Thymus (tissue), 11 donors: ENCODE results near the gene ICOS. TPM values are rescaled to one million over a fixed set of nuclear protein-coding genes. Genes with fewer than 3 reads are reported as not detected.

Source experiments
- DNase-seq, 9 donors: peaks; one replicate each; pipeline ENCODE4 v3.0.0-alpha.2; 2013; ENCODE audit warnings: low spot score in 9 of 9, low read depth in 6 of 9, missing footprints in 1 of 9
- H3K27ac ChIP-seq, 2 donors: one replicate each; pipeline ENCODE4 v1.5.1; 2013; ENCODE audit warnings: control low read depth in 1 of 2, low read depth in 1 of 2, low read length in 1 of 2, mild to moderate bottlenecking in 1 of 2, moderate library complexity in 1 of 2
- H3K27me3 ChIP-seq, 2 donors: one replicate each; pipeline ENCODE4 v1.5.1; 2013; ENCODE audit warnings: low read length in 1 of 2; ENCODE audit not compliant: control insufficient read depth in 2 of 2, insufficient read depth in 1 of 2
- H3K36me3 ChIP-seq, 2 donors: one replicate each; pipeline ENCODE4 v1.5.1; 2013; ENCODE audit warnings: low read length in 1 of 2, mild to moderate bottlenecking in 1 of 2, moderate library complexity in 1 of 2; ENCODE audit not compliant: control insufficient read depth in 2 of 2, insufficient read depth in 2 of 2
- H3K4me1 ChIP-seq, 2 donors: one replicate each; pipeline ENCODE4 v1.5.1; 2013; ENCODE audit warnings: low read length in 2 of 2; ENCODE audit not compliant: control insufficient read depth in 2 of 2, insufficient read depth in 2 of 2
- H3K4me3 ChIP-seq, 2 donors: one replicate each; pipeline ENCODE4 v1.5.1; 2013; ENCODE audit warnings: low read length in 2 of 2, control low read depth in 1 of 2, mild to moderate bottlenecking in 1 of 2
- H3K9me3 ChIP-seq, 2 donors: one replicate each; pipeline ENCODE4 v1.5.1; 2013; ENCODE audit warnings: low read length in 1 of 2, mild to moderate bottlenecking in 1 of 2; ENCODE audit not compliant: control insufficient read depth in 2 of 2, insufficient read depth in 1 of 2
- WGBS: extraction: QIAGEN DNeasy Blood & Tissue Kit; methylation state at CpG from one replicate; pipeline ENCODE4 v1.1.7; 2013; 5-methylcytosine and 5-hydroxymethylcytosine counted together
- polyA plus RNA-seq: library from polyadenylated mRNA; stranded (reverse); fragments of 200-250 nt; gene quantifications from one replicate; pipeline ENCODE4 v1.2.3, GENCODE V29; 2013
- total RNA-seq: library from RNA; stranded (reverse); fragments of 120-200 nt; gene quantifications from one replicate; pipeline ENCODE4 v1.2.4, GENCODE V29; 2013
- donor health status: healthy.

ICOS gene
- total and polyA plus RNA-seq, 2 donors: 16.9 to 67.8 TPM

DNA sequence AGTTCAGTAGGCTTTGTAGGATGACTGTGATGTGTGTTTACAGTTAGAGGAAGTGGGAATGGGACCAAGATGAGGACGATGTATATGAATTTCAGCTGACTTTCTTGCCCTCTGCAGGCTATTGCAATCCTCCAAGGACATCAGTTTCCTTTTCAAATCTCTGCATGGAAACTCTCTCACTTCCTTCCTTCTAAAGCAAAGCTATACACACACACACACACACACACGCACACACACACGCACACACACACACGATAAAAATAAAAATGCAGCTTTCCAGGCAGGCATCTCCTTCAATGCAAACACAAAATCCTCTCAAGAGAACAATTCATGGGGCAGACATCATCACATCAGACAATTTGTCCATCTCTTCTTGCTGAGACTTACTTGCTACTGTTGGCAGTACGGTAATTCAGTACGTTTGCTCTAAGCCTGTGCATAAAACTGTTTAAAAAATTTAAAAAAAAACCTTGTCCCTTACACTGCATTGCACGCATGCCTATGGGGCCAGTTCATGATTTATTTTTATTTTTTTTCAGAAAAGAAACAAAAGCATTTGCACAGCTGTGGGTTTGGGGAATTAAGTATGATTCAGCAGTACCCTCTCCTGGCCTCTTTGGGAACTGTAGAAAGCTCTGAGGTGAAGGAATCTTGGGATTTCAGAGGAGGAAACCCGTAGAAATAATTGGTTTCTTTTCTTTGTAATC is 27.1 kb upstream of the ICOS start:
- Histone ChIP-seq H3K4me1 (peaks cover 5 to 8% of the 10 kb centered on the region in 2 donors), H3K36me3 (no peaks in the 10 kb centered on the region), H3K27ac (peak overlapping the region; percentile 31 to 38), H3K27me3 (no peaks in the 10 kb centered on the region), H3K9me3 (no peaks in the 10 kb centered on the region), H3K4me3 (no peak overlapping the region)
- WGBS: 34% methylated on average over 8 of the region's 8 CpGs
- peak in 3 of 9 donors; percentile 23 to 61 (median 26) for DNase-seq

DNA sequence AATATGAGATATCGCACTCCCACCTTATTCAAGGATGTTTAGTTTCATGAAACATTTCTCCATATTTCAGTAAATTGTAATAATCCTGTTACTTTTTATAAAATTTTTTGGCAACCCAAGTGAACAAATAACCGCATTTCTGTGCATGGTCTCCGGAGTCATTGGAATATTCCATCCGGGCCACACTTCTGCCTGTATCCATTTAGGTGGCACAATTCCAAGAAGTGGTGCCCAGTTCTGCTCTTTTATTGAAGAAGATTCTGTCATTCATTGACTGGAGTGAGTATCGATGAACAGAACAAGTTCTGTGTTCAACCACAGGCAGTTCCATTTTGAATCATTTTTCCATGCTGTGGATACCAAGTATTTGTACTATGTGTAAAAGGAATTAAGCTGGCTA is 26.6 kb upstream of the ICOS start:
- no peaks in the 10 kb centered on the region for H3K9me3 ChIP-seq
- no peaks in the 10 kb centered on the region for H3K27me3 ChIP-seq
- H3K4me1 ChIP-seq: peaks cover 5 to 11% of the 10 kb centered on the region in 2 donors
- no peak for DNase-seq
- H3K36me3 ChIP-seq: no peaks in the 10 kb centered on the region
- no peak overlapping the region for H3K27ac ChIP-seq
- no peak overlapping the region for H3K4me3 ChIP-seq
- 86% methylated on average over 5 of the region's 5 CpGs for WGBS

DNA sequence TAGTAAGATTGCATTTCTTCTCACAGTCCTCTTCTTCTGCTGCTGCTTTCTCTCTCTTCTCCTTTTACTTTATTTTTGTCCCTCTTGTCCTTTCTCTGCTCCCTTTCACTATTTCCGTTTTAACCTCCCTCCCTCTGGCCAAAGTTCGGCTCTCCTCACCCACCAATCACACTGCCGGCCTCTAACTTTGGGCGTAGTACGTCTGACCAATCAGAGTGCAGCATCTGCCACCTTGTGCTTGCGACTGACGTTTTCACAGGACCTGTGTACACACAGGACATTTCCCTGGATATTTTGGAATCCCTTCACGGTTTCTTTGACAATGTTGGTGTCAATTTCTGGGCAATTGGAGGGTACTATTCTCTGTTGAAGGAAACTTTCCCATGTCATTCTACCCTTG is 22.6 kb upstream of the ICOS start:
- 96% methylated on average over 8 of the region's 8 CpGs for WGBS
- H3K27ac ChIP-seq: no peak overlapping the region

DNA sequence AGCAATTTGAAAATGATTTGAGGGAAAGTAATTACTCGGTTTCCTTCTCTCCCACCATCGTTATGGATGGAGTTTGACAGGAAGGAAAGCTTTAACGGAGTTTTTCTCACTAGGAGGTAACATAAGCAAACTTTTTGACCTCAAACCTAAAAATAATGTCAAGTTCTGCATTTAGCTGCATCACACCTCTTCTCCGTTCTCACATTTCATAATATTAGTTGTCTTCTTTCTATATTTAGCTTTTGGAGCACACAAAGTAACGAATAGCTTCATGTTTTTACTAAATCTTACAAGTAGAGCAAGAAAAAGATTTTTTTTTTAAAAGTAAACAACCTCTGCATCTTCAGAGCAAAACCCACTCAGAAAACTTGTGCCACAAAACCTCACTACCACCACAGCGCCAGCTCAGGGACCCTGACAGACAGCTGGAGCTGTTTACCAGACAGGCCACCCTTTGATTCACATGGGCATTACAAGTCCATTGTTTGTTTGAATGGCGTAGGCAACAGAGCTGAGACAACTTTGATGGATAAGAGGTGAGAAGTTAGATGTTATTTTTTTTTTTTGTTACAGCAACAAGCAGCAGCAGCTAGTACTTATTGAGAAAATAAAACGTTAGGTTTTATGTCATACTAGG is 21.9 kb upstream of the ICOS start:
- 26% methylated on average over 8 of the region's 8 CpGs for WGBS
- H3K4me3 ChIP-seq: no peak overlapping the region
- no peaks in the 10 kb centered on the region for H3K36me3 ChIP-seq
- H3K4me1 ChIP-seq: peaks cover 0 to 3% of the 10 kb centered on the region in 2 donors
- DNase-seq: no peak
- H3K27ac ChIP-seq: no peak overlapping the region
- no peaks in the 10 kb centered on the region for H3K27me3 ChIP-seq
- no peaks in the 10 kb centered on the region for H3K9me3 ChIP-seq

More for the DNA sequence above, 22.6 kb upstream of the ICOS start:
- no peak for DNase-seq
- H3K27me3 ChIP-seq: no peaks in the 10 kb centered on the region
- H3K9me3 ChIP-seq: no peaks in the 10 kb centered on the region
- peaks cover 5 to 9% of the 10 kb centered on the region in 2 donors for H3K4me1 ChIP-seq
- H3K4me3 ChIP-seq: no peak overlapping the region
- H3K36me3 ChIP-seq: no peaks in the 10 kb centered on the region

DNA sequence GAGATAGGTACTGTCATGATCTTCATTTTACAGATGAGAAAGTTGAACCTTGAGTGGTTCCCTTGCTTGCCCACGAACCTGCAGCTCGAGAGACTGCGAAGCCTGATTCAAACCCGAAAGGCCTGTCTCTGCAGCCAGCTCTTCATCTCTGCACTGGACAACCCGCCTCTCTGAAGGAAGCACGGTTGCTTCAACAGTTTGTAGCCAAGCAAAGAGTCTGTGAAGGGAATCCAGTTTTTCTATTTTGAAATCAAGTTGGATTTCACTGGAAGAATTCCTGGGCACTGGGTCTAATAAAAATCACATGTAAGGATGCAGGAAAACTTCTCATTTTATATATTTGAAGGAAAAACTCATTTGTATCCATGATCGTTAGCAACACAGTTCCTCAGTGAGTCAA is 21.3 kb upstream of the ICOS start:
- H3K9me3 ChIP-seq: no peaks in the 10 kb centered on the region
- H3K36me3 ChIP-seq: no peaks in the 10 kb centered on the region
- H3K27me3 ChIP-seq: no peaks in the 10 kb centered on the region
- no peak overlapping the region for H3K27ac ChIP-seq
- 89% methylated on average over 7 of the region's 7 CpGs for WGBS
- no peak for DNase-seq
- no peak overlapping the region for H3K4me3 ChIP-seq
- peaks cover 0 to 3% of the 10 kb centered on the region in 2 donors for H3K4me1 ChIP-seq

DNA sequence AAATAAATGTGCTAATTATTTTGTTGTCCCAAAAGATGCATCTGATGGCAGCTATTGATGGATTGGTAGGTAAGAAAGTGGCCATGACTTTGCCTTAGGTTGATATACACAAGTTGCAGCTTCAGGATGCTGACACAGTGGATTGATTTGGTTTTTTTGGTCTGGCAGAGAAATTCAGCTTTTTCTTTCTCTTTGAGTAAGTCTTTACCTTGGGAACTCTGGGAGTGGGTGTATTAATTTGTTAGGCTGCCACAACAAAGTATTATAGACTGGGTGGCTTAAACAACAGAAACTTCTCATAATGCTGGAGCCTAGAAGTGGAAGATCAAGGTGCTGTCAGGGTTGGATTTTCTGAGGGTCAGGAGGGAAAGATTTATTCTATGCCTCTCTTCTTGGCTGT is 19.8 kb upstream of the ICOS start:
- H3K27ac ChIP-seq: no peak overlapping the region
- H3K4me3 ChIP-seq: no peak overlapping the region
- no peak for DNase-seq
- no peaks in the 10 kb centered on the region for H3K27me3 ChIP-seq
- H3K9me3 ChIP-seq: no peaks in the 10 kb centered on the region
- H3K36me3 ChIP-seq: no peaks in the 10 kb centered on the region
- peaks cover 0 to 3% of the 10 kb centered on the region in 2 donors for H3K4me1 ChIP-seq

DNA sequence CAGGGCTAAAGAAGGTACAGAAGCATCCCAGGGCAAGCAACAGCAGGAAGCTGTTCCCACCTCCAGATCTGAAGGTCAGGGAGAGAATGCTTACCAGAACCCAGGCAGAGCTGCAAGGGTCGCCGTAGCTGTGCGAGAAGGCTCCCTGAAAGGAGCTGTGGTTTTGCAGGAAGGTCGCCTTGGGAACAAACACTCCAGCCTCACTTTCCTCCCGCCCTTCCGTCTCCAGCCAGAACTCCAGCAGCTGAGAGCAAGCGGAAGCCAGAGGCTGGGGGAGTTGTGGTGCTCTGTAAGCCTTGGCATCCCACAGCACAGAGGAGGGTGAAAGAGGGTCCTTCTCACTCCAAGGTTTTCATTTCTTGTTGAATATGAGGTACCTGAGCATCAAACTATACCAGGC is 18.3 kb upstream of the ICOS start:
- Histone ChIP-seq H3K27ac (no peak overlapping the region), H3K9me3 (no peaks in the 10 kb centered on the region), H3K36me3 (no peaks in the 10 kb centered on the region), H3K27me3 (no peaks in the 10 kb centered on the region), H3K4me1 (peaks cover 0 to 3% of the 10 kb centered on the region in 2 donors), H3K4me3 (no peak overlapping the region)
- WGBS: 96% methylated on average over 7 of the region's 7 CpGs
- DNase-seq: no peak

DNA sequence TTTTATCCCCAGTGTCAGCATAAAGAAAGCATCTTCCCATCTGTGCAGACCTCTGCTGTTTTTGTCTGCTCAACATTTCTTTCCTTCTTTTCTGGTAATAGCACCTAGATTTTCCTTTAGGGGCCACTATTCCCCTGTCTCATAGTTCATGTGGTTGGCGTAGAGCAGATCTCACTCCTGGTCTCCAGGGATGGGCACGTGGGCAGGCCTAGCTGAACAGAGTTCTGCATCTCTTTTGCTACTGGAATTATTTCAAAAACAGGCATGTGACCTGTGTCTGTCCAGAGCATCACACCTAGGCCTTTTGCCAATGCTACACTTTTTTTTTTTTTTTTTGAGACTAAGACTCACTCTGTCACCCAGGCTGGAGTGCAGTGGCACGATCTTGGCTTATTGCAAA is 17.7 kb upstream of the ICOS start:
- no peaks in the 10 kb centered on the region for H3K36me3 ChIP-seq
- WGBS: 94% methylated on average over 3 of the region's 3 CpGs
- no peak for DNase-seq
- peaks cover 0 to 3% of the 10 kb centered on the region in 2 donors for H3K4me1 ChIP-seq
- no peaks in the 10 kb centered on the region for H3K9me3 ChIP-seq
- no peaks in the 10 kb centered on the region for H3K27me3 ChIP-seq
- H3K4me3 ChIP-seq: no peak overlapping the region
- H3K27ac ChIP-seq: no peak overlapping the region

DNA sequence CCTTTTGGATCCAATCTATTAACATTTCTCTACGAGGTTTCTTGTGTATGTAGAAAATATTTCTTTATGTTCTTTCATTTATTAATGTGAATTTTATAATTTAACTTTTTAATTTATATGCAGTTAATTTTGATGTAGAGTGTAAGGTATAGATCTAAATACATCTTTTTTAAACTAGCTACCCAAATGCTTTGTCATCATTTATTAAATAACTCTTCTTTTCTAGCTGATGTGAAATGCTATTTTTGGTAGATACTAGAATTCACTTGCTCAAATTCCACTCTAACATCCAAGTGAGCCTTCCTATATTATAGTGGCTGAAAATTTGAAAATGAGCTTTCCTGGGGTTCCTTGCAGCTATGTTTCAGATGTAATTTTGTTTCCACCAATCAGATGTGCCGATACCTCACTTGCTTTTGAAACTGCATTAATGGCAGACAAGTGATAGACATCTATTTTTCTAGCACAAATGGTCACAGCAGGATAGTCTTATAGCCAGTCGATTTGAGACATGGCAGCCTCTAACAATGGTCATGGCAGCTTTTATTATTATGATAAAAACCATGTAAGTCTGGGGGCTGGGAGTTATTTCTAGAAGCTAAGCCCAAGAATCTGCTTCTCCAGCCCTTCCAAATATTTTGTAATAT is 10.9 kb upstream of the ICOS start:
- Histone ChIP-seq H3K27ac (no peak overlapping the region), H3K4me1 (no peaks in the 10 kb centered on the region), H3K36me3 (no peaks in the 10 kb centered on the region), H3K4me3 (no peak overlapping the region), H3K27me3 (no peaks in the 10 kb centered on the region), H3K9me3 (no peaks in the 10 kb centered on the region)
- no peak for DNase-seq
- WGBS: 97% methylated on average over 3 of the region's 3 CpGs
